SKM-1 treated with dmso at 0.1 percent for 144 hours (cell line): ENCODE results near the gene CYP4B1.

ENCODE experiments used
- DNase-seq: peaks from one replicate; lab custom pipeline; 2025; ENCODE audit not compliant: unreplicated experiment; lab: John Stamatoyannopoulos, UW

Gene CYP4B1

DNA sequence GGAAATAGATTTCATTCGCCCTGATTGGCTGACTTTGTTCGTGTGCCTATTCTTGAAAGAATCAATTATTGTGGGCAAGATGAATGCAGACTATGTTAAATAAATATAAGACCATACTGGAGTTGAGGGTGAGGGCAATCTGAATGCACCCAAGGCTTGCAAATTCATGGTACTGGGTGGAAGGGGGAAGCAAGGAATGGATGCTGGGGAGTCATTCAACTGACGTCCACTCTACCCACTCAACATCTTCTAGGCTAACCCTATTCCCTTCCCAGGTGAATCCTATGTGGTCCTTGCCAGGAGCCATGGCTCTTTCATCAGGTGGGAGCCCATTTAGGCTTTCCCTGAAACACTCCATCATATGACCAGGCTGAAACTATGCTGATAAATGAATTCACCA, 5.7 kb upstream of the CYP4B1 start:
- DNase-seq = no peak

DNA sequence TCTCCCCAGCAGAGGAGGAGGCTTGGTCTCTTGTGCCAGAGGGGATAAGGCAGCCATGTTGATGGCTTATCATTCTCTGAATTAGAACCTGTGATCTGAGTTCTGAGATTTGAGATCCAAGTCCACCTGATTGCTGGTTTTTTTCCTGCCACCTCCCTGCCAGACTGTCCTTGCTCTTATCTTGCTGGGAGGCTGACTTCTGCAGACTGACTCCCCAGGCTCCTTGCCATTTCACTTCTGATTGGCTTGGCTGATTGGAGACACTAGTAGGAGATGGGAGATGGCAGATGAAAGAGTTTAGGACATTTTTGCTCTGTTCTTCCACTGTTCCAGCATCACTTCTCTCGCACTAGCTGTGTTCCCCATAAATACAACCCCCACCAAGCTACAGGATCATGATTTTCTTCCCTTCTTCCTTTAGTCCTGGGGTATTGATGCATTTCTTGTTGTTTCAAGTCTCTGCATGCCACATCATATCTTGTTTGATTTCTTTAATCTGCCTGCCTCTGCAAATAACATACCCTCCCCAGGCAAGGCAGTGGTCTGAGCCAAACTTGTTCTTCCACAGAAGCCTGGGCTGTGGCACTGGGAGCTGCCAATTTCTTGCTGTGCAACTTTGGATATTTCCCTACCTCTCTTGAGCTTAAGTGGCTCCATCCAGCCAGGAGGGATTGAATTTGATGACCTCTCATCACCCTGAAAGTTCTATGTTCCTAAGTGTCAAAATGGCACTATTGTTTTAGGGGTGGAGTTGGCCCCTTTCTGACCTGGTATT, 963 bp upstream of the CYP4B1 start:
- no peak for DNase-seq

DNA sequence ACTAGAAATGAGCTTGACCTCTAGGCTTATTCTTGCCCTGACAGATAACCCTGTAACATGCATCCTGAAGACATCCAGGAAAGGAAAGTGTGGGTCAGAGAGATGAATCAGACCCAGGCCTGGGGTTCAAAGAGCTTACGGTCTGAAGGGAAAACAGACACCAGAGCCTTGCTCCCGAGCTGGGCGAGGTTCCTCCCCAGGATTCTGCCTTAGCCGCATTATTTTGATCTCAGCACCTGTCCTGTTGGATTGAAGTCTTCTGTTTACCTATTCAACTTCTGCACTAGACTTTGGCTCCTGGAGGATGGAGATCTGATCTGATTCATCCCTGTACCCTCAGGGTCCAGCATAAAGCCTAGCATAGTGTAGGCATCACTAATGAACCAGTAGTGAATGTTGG, 1.9 kb downstream of the CYP4B1 start:
- no peak for DNase-seq

DNA sequence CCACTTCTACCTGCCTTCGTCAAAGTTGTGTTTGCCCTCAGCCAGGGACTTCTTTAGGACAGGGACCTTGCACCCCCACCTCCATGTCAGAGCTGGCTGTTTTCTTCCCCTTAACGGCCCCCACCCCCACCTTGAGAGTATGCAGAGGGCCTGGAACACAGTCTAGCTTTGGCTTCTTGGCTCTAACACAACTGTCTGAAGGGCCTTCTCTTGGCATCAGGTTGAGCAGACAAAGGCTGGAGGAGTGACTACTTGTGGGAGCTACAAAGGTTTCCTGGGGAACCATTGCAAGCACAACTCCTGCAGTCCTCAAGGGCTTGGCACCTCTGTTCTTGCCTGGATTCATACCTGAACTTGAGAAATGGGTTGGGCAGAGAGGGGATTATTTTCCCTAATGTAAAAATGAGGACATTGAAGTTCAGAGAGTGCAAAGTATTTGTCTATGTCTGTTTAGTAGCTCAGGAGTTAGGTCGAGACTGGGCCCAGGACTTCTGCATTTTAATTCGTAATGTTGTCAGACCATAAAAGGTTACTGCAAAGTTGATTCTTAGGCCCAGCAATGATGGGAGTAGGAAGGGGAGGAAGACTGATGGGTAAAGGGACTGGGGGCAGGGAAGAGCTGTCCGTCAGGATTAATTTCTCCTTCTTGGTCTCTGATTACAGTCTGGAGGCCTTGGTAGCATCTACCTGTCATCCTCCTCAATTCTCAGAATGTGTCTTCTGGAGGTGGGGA, 2.6 kb downstream of the CYP4B1 start:
- DNase-seq = no peak

DNA sequence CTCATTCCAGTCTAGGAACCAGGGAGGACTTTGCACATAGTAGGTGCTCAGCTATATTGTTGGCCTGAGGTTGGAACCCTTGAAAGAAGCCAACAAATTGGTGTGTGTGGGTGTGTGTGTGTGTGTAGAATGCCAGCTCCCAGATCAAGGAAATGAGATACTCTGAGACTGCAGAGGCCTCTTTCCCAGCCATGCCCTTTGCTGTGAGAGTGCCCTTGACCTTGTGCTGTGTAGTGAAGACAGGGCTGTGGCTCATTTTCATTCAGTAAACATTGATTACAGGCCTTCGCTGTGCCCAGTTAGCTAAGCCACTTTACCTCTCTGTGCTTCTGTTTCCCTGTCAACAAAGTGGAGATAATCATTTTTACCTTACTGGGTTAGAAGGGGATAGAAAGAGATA, 3.2 kb downstream of the CYP4B1 start:
- no peak for DNase-seq

DNA sequence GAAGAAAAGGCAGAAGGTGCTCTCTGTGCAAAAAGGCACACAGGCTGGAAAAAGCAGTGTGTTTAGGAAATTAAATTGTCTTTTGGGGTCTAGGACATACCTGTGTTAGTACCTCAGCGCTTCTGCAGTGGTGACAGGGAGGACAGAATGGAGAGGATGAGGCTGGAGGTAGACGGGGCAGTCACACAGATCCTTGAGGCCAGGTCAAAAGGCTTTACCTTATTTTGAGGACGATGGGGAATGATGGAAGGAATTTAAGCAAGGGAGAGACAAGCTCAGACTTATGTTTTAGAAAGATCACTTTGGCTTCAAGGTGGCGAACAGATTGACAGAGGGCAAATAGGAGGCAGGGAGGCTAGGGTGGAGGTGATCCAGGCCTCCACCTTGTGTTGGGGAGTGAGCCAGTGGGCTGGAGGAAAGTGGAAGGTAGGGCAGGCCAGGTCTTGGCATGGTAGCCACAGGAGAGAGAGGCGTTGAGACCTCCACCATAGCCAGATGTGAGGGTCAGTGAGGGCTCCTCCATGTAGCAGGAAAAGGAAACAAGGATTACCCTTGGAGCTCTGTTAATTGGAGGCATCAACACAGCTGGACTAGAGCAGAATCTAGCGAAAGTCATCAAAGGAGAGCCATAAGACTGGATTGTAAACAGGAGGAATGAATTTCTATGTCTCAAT, 4.2 kb downstream of the CYP4B1 start:
- DNase-seq = no peak

DNA sequence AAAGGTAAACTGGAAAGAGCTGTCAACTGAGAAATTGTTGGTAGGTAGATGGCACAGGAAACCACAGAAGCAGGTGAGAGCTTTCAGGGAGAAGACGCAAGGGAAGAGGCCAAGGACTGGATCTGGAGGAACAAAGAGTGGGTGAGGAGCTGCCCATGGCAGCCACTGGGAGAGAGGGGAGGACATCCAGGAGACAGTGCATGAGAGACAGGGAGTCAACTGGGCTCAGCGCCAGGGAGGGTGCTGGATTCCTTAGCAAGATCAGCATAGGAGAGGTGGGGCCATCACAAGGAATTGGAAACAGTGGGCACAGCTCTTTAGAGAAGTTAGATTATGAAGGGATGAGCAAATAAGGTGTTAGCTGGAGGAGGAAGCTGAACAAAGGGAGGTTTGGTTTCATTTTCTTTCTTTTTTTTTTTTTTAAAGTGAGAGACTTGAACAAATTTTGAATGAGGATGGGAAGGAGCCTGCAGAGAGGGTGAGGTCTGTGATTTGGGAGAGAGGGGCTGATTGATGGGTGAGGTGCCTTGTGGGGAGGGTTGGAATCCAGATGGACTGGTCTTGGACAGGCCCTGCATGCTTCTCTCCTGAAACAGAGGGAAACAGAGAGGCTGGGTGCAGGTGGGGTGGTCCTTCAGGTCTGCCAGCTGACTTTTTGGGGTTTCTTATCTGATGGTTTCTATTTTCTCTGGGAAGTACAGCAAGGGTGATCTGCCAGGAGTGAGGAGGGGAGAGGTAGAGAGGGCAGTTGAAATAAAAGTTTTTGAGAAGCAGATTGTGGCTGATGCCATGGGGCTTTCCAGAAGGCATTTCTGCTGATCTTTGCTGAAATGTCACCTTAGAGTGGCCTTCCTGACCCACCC, 5.4 kb downstream of the CYP4B1 start:
- DNase-seq = no peak

DNA sequence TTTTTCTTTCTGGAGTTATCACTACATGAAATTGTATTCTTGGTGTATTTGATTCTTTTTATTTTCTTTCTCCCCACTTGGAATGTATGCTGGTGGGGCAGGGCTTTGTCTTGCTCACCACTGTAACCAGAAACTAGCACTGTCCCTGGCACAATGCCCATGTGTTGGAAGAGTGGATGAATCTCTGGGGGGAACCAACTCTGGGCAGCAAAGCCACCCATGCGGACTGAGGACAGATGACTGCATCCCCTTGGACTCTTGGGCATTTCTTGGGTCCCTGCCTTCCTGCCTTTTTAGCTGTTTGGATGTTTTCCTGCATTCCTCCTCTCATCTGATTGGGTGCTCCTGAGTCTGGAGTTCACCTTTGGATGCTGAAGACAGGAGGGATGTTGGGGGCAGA, 6.1 kb downstream of the CYP4B1 start:
- DNase-seq = no peak

DNA sequence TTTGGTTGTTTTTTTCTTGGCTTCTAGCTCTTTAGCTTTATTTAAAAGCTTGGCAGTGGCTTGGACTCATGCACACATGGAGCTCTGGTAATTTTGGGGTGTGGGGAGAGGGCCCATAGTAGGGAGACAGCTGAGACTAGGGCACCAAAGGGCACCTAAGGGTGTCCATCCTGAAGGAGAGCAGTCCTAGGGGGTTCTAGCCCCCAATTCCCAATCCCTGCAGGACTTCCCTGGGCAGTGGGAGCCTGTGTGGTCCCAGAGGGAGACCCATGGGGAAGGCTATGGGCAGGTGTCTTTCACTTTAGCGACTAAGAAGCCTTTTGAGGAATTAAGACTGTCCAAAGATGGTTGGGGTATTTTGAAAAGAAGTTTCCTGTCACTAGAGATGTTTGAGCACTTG, 6.9 kb downstream of the CYP4B1 start:
- DNase-seq = no peak

DNA sequence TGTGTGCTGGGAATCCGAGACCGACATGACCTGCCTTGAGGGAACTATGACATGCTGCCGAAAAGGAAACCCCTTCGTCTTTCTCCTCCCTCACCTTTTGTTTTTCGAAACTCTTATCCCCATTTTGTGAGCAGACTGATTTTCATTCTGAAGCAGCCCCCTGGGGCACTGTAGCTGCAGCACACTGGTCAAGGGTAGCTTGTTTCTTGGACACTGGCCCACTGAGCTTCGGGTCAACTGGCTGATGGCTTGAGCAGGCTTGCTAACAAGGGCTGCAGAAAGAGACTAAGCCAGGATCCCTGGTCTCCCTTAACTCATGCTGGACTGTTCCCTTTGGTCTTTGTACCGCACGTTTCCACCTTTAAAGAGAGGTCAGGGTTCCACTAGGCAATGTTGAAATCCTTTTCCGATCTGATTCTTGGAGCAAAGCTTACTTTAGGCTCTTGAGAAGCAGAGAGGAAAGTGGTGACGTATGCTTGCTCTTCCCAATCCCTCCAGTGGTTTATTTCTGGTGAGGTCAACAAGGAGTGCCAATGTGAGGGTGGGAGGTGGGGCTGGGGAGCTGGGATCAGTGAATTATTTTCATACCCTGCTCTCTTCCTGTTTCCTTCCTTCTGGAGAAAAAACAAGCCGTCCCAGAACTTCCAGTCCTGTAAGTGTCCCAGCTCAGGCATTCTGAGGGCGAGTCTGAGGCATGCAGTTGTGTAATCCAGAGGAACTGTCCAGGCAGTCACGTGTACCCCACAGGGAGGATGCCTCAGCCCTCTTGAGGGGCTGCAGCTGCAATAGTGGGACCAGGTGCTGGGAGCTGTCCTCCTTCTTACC, 7.6 kb downstream of the CYP4B1 start:
- no peak for DNase-seq

DNA sequence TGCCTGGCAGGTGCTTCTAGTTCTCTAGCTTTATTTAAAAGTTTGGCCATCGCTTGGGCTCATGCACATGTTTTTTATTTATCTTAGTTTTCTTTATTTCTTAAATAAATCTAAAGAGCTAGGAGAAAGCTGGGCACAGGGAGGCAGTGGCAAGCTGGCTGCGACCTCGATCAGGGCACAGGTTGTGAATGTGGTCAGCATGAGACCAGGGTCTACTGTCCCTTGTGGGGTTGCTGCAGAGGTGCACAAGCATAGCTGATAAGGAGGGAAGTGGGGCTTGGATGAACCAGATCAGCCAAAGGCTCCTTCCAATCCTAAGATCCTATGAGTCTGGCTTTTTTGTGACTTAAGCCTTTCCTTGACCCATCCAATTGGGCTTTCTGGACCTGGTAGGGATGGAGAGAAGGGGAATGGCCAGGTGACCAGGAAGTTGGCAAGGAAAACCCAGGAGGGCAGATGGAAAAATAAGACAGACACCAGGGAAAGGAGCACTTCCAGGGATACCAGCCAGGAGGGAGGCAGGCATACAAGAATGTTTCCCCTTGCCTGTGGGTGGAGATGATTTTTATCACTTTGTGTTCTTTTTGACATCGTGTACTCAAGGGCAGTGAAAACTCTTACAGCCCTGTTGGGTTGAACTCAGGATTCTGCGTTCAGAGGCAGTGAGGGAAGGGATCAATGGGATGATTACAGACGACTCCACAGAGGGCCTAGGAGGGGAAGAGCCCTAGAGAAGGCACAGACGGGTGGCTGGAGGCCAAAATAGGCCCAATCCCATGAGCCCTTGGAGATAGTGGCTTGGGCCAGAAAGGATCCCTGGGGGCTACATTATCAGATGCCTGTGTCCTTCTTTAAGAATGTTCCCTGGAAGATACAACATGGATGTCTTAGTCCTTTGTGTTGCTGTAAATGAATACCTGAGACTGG, 8.5 kb downstream of the CYP4B1 start:
- DNase-seq = no peak

DNA sequence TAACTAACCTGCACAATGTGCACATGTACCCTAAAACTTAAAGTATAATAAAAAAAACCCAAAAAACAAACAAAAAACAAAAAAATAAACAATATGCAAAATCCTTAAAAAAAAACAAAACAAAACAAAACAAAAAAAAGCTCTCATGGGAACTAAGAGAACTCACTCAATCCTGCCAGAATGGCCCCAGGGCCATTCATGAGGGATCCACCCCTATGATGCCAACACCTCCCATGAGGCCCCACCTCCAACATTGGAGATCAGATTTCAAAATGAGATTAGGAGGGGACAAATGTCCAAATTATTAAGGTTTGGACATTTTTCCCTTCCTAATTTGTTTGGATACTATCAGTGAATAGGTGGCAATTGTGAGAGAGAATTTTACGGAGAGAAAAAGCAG, 10.2 kb downstream of the CYP4B1 start:
- DNase-seq = no peak

DNA sequence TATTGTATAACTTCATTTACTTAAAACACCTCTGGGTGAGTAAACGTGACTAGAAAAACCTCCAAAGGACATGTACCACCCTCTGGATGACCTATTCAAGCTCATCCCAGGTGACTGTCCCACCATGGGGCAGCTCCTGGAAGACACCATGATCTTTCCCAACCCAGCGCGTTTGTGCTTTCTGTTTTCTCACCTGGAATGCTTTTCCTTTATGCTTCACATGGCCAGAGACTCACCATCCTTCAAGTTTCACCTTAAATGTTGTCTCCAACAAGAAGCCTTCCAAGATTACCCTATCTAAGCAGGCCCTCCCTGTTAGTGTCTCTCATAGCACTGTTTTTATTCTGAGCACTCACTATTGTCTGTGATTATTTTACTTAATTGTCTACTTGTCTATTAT, 11.1 kb downstream of the CYP4B1 start:
- no peak for DNase-seq

DNA sequence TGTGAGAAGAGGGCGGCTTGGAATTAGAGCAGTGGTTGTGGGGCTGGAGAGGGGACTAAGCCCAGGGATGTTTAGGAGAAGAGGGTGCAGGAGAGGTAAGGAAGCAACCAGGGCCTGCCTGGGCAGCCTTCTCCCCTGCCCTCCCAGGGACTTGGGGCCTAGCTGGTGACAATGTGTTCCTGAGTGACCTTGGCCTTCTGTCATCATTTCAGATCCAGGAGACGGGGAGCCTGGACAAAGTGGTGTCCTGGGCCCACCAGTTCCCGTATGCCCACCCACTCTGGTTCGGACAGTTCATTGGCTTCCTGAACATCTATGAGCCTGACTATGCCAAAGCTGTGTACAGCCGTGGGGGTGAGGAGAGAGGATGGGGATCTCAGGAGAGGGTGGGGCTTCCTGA, 11.8 kb downstream of the CYP4B1 start:
- no peak for DNase-seq

DNA sequence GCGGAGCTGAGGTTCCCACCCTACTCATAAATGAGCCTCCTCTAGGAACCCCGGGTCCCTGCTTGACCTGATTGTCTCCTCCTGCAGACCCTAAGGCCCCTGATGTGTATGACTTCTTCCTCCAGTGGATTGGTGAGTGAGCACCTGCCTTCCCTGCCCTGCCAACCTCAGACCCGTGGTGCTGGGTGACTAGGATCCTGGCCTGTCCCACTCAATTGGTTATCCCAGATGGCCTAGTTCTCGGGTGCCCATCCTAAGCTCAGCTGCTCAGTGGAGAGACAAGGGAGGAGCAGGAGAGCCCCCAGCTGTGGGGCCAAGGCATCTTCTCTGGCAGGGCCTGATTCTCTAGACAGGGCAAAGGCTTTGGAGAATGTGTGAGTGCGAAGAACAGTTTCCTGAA, 12.2 kb downstream of the CYP4B1 start:
- DNase-seq = no peak

DNA sequence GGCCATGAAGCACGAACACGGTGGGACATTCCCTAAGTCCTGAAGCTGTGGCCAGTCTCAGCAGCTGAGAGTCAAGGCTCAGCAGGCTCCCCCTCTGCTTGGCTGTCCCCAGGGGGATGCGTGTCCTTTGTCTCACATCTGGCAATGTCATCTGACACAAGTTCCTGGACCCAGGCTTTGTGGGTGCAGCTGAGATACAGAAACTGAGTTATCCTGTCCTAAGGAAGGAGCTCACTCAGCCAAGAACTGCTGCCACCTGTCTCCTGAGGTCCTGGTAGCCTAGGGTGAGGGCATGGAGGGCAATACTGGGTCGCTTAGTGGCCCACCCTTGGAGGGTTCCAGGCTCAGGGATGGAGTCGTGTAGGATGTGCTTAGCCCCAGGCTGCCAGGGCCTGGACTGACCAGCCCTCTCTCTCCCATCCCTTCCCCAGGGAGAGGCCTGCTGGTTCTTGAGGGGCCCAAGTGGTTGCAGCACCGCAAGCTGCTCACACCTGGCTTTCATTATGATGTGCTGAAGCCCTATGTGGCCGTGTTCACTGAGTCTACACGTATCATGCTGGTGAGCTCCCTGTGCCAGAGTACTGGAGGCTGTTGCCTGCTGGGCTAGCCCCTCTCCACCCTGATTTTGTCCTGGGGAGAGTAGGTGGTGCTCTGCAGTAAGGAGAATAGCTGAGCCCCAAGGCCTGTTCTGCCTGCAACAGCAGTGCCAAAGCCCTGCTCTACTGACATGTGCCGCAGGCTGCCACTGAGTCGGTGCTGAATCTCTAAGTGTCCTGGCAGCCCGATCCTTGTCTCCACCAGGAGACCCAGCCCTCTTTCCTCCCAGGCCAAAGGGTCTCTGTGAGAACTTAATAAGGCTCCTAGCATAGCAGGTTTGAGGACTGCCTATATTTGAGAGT, 13.5 kb downstream of the CYP4B1 start:
- DNase-seq = no peak

DNA sequence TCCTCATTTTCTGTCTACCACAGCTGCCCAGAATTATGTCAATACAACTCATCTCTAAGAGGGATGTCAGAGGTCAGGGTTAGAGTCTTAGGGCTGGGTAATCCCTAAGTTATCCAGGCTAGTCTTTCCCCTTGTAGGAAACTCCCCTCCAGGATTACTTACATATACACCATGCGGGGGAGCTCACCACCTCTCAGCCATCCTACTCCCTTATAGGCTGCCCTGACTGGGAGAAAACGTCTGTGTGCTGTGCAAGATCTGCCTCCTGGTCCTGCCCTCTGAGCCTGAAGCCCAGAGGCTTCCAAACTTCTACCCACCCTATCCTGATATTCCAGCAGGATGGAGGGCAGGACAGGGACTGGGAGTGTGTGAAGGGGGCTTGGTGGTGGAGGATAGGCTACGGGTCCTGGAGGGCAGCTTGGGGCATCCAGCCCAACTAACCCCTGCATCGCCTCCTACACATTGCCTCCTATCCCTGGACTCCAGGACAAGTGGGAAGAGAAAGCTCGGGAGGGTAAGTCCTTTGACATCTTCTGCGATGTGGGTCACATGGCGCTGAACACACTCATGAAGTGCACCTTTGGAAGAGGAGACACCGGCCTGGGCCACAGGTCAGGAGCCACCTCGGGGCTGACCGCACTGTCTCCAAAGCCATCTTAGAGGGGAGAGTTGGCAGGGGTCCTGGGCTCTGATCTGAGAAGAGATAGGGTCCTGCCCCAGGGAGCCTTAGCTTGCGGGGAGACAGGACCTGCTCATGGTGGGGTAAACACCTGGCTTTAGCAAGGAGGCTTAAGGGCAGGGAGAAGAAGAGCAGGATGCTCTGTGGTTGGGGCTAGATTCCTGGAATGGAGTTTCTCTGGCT, 14.4 kb downstream of the CYP4B1 start:
- no peak for DNase-seq
